Measurements from ENCODE around the gene CES2. TPM values are rescaled to one million over a fixed set of nuclear protein-coding genes. Genes with fewer than 3 reads are reported as not detected.

CES2 gene
- total RNA-seq, 1 experiment from 2014 or later, result 35.4 TPM

GRCh38 chr16:66923247-66923731, 12.0 kb upstream of the CES2 start:
- DNase-seq (ENCODE audit: low read depth, low spot score) (no peak), ATAC-seq (no peak)
- ChIA-PET CTCF (interaction anchor here (1.1 kb wide), 1 partner anchor 13 kb away, joined by 3 read pairs; no protein-coding TSS in a partner anchor), RAD21 (ENCODE audit: low non-redundant PET in 1 of 2, low total read pairs in 2 of 2, uncharacterized antibody in 2 of 2, unreplicated experiment in 2 of 2) (no interaction called here), POLR2A (no interaction called here)
- intact Hi-C loops (cut with micrococcal nuclease), result no loop called here
- Histone ChIP-seq H3K4me2 (ENCODE audit: low read length) (no peak overlapping the region), H3K9me2 (ENCODE audit: insufficient read depth) (no peaks in the 10 kb centered on the region), H3K4me1 (ENCODE audit: control insufficient read depth in 1 of 2, insufficient read depth in 2 of 2, low read length in 2 of 2) (peaks cover 18 to 37% of the 10 kb centered on the region in 2 experiments), H3K27ac (ENCODE audit: low read depth, low read length) (no peak overlapping the region), H3K9me3 (ENCODE audit: control insufficient read depth in 1 of 2, insufficient read depth in 1 of 2, low read depth in 1 of 2, low read length in 2 of 2) (no peaks in the 10 kb centered on the region), H3K79me2 (ENCODE audit: insufficient read depth, low read length) (no peaks in the 10 kb centered on the region), H3K36me3 (ENCODE audit: control insufficient read depth in 1 of 2, insufficient read depth in 2 of 2, low read length in 2 of 2) (no peaks in the 10 kb centered on the region), H2AFZ (ENCODE audit: low read depth, low read length, poor library complexity, severe bottlenecking) (no peak overlapping the region), H4K20me1 (ENCODE audit: insufficient read depth) (no peaks in the 10 kb centered on the region), H3K27me3 (ENCODE audit: insufficient read depth, low read length) (no peaks in the 10 kb centered on the region), H3K9ac (ENCODE audit: low read length) (no peak overlapping the region), H3K4me3 (replicated peaks in 1 of 2; ENCODE audit: low read depth in 1 of 2, low read length in 2 of 2) (no peak overlapping the region)
- BruUV-seq (replicated peaks), result no TSS peak
- TF ChIP-seq CTCF (IDR thresholded peaks at IDR 0.05 in 2 of 3, conservative IDR thresholded peaks at IDR 0.05 in 1 of 3; ENCODE audit: borderline replicate concordance in 1 of 3, insufficient read depth in 1 of 3, low read depth in 2 of 3, low read length in 2 of 3) (no peak), ELF1 (IDR thresholded peaks at IDR 0.05; ENCODE audit: borderline replicate concordance, low read depth) (no peak), ZFX (IDR thresholded peaks at IDR 0.05) (no peak), ZNF274 (IDR thresholded peaks at IDR 0.05; ENCODE audit: low read depth, low read length) (no peak), ZBTB33 (IDR thresholded peaks at IDR 0.05; ENCODE audit: extremely low read depth, insufficient replicate concordance, low read length) (no peak), MAX (IDR thresholded peaks at IDR 0.05) (no peak), JUND (IDR thresholded peaks at IDR 0.05) (no peak), YY1 (IDR thresholded peaks at IDR 0.05; ENCODE audit: extremely low read depth, insufficient replicate concordance, low read depth, low read length) (no peak)

Data from HCT116 (cell line).